ENCODE measurements around the gene BRD1. TPM values are rescaled to one million over a fixed set of nuclear protein-coding genes. Genes with fewer than 3 reads are reported as not detected.

Gene BRD1
- total and polyA plus RNA-seq, 9 of the 15 experiments (the other 6 are each of a cell fraction or from before 2014, with no cell fraction given) = 0.42 to 17.6 (median 5.5) TPM

- 0 out of 2 replicates have a peak, but pooled peaks have one; percentile 10 for TF ChIP-seq ZBTB7A (IDR thresholded peaks at IDR 0.05; ENCODE audit: borderline replicate concordance, control insufficient read depth, low read depth, low read length)
- TF ChIP-seq PHB (CRISPR knock-in tag; IDR thresholded peaks at IDR 0.05) = no peak
- Histone ChIP-seq H3K4me3 (no peak overlapping the region), H3K9me3 (replicated peaks; ENCODE audit: control insufficient read depth, insufficient read depth, low read depth, low read length) (no peaks in the 10 kb centered on the region), H4K20me1 (replicated peaks; ENCODE audit: control insufficient read depth, insufficient read depth, low read length) (no peaks in the 10 kb centered on the region), H2AFZ (ENCODE audit: low read depth, low read length) (no peak overlapping the region), H3K79me2 (ENCODE audit: control insufficient read depth, insufficient read depth, low read length) (no peaks in the 10 kb centered on the region; the same call in 2 of the 3 replicates), H3K9me1 (ENCODE audit: control insufficient read depth, insufficient read depth, low read length) (no peaks in the 10 kb centered on the region), H3K27ac (ENCODE audit: extremely low read depth, low read depth, low read length) (no peak overlapping the region), H3K9ac (ENCODE audit: insufficient read depth in 1 of 2, low read depth in 2 of 2, low read length in 2 of 2) (no peak overlapping the region; a peak in 1 of 4 replicates), H3K4me2 (ENCODE audit: insufficient read depth, low read length) (no peak overlapping the region), H3K27me3 (ENCODE audit: control insufficient read depth in 2 of 2, insufficient read depth in 2 of 2, low read length in 2 of 2) (peaks cover 28 to 32% of the 10 kb centered on the region in 2 experiments), H3K36me3 (ENCODE audit: control insufficient read depth, insufficient read depth, low read length) (no peaks in the 10 kb centered on the region), H3K4me1 (replicated peaks in 1 of 2; ENCODE audit: control insufficient read depth in 2 of 2, insufficient read depth in 2 of 2, low read length in 2 of 2) (peaks cover 0 to 33% of the 10 kb centered on the region in 2 experiments; a peak in 2 of 5 replicates)
- in situ Hi-C loops (cut with MboI) (no loop called here), intact Hi-C loops (cut with micrococcal nuclease) (no loop called here)
- FAIRE-seq = no peak
- no TSS peak for BruUV-seq (replicated peaks)
- no peak for DNase-seq (ENCODE audit: extremely low read depth in 1 of 4, low spot score in 3 of 4)
- POLR2A ChIA-PET = interaction anchor here (0.7 kb wide), 1 partner anchor 12 kb away, joined by 3 read pairs; no protein-coding TSS in a partner anchor
- ATAC-seq = no peak
- CTCF ChIA-PET (ENCODE audit: low intra/inter-chr PET ratio) = no interaction called here
- 25% methylated on average over 14 of the region's 64 CpGs for WGBS (ENCODE audit: insufficient coverage, low coverage, missing lambda C conversion rate)
Measured at GRCh38 chr22:49847751-49848689, 20.3 kb upstream of the BRD1 start.

Data from K562 (cell line).